ENCODE results near the gene TSPAN3. TPM values are rescaled to one million over a fixed set of nuclear protein-coding genes. Genes with fewer than 3 reads are reported as not detected.
A peak's percentile ranks its signal among the peaks of the same experiment; 100 is the strongest.

Gene TSPAN3
- total RNA-seq, 3 donors from 2014 or later, result 148 to 398 (median 292) TPM

DNA sequence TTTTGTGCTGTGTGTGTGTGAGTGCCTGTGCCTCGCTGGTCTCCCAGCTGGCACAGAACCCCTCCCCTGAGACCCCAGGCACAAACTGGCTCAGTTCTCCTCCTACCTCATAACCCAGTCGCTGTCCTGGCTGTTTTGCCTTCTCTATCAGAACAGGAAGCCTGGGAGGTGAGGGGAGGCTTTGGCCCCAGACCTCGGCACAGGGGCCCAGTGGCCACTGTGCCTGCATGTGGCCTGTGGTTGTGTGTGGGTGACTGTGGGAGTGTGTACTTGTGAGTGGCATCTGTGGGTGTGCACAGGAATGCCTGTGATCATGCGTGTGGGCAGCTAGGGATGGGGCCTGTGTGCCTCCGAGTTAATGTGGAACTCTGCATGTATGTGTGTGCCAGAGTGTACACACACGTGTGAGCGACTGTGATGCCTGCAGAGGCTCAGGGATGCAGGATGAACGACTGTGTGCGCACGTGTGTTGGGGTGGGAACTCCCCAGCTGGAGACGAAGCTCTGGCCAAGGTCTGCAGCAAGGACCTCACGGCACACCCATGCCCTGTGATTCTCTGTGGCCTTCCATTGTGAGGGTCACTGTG, 43.7 kb downstream of the TSPAN3 start:
- Histone ChIP-seq H3K4me1 (no peaks in the 10 kb centered on the region), H3K9me3 (no peaks in the 10 kb centered on the region), H3K27ac (no peak overlapping the region), H3K27me3 (no peaks in the 10 kb centered on the region), H3K36me3 (no peaks in the 10 kb centered on the region), H3K4me3 (no peak overlapping the region)
- peak in 1 of 2 donors; percentile 30 for DNase-seq (ENCODE audit: low spot score in 2 of 2)
- TF ChIP-seq POLR2AphosphoS5 (IDR thresholded peaks at IDR 0.05) (no peak), POLR2A (IDR thresholded peaks at IDR 0.05) (no peak)
- TF ChIP-seq, protein P1, sequence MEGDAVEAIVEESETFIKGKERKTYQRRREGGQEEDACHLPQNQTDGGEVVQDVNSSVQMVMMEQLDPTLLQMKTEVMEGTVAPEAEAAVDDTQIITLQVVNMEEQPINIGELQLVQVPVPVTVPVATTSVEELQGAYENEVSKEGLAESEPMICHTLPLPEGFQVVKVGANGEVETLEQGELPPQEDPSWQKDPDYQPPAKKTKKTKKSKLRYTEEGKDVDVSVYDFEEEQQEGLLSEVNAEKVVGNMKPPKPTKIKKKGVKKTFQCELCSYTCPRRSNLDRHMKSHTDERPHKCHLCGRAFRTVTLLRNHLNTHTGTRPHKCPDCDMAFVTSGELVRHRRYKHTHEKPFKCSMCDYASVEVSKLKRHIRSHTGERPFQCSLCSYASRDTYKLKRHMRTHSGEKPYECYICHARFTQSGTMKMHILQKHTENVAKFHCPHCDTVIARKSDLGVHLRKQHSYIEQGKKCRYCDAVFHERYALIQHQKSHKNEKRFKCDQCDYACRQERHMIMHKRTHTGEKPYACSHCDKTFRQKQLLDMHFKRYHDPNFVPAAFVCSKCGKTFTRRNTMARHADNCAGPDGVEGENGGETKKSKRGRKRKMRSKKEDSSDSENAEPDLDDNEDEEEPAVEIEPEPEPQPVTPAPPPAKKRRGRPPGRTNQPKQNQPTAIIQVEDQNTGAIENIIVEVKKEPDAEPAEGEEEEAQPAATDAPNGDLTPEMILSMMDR (IDR thresholded peaks at IDR 0.05), result no peak
- intact Hi-C loops (cut with DNase I; ENCODE audit: low total_unique reads), result no loop called here

DNA sequence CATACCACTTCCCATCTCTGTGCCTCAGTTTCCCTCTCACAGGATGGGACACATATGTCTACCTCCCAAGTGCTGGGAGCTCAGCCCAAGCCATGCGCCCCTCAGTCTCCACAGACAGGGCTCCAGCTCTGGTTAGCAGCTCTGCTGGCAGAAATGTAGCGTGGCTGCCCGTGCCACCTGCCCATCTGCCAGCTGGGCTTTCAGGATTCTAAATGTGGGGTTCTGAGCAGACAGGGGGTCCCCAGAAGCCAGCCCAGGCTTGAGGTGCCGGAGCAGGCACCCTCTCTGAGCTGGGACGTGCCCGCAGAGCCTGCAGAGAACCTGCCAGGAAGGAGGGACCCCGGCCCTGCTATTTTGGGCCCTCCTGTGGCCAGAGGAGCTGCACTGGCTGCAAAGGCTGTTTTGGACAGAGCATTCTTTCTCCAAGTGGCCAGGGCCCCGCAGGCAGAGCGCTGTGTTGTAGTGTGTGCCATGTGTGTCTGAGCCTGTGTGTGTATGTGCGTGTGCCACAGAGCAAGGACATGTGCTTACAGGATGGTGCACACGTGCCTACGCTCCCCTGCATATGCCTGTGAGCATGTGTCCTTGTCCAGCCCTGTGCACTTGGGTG, 44.3 kb downstream of the TSPAN3 start:
- DNase-seq (ENCODE audit: low spot score in 2 of 2), result no peak
- Histone ChIP-seq H3K27ac (no peak overlapping the region), H3K36me3 (no peaks in the 10 kb centered on the region), H3K4me3 (no peak overlapping the region), H3K4me1 (no peaks in the 10 kb centered on the region), H3K27me3 (no peaks in the 10 kb centered on the region), H3K9me3 (no peaks in the 10 kb centered on the region)
- intact Hi-C loops (cut with DNase I; ENCODE audit: low total_unique reads), result no loop called here
- TF ChIP-seq POLR2A (IDR thresholded peaks at IDR 0.05) (no peak), POLR2AphosphoS5 (IDR thresholded peaks at IDR 0.05) (no peak)
- TF ChIP-seq, protein P1 (IDR thresholded peaks at IDR 0.05), result no peak

DNA sequence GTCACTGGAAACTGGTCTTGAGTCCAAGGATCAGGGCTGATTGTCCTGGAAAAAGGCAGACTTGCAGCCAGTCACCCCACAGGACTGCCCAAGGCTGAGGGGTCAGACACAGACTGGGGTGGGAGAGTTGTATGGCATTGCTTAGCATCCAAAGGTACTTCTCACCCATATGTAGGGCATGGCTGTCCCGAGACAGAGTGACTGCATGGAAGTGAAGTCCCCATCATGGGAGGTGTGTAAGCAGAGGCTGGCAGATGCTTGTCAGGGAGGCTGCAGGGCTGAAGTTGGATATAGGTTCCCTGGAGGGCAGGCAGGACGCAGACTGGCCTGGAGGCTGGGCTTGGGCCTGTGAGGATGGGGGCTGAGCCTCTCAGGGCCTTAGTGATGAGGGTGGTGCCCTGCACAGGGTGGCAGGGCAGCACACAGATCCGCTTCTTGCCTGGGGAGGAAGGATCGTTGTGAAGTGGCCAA, 44.9 kb downstream of the TSPAN3 start:
- peak in 1 of 2 donors; percentile 43 for DNase-seq (ENCODE audit: low spot score in 2 of 2)
- intact Hi-C loops (cut with DNase I; ENCODE audit: low total_unique reads), result no loop called here

DNA sequence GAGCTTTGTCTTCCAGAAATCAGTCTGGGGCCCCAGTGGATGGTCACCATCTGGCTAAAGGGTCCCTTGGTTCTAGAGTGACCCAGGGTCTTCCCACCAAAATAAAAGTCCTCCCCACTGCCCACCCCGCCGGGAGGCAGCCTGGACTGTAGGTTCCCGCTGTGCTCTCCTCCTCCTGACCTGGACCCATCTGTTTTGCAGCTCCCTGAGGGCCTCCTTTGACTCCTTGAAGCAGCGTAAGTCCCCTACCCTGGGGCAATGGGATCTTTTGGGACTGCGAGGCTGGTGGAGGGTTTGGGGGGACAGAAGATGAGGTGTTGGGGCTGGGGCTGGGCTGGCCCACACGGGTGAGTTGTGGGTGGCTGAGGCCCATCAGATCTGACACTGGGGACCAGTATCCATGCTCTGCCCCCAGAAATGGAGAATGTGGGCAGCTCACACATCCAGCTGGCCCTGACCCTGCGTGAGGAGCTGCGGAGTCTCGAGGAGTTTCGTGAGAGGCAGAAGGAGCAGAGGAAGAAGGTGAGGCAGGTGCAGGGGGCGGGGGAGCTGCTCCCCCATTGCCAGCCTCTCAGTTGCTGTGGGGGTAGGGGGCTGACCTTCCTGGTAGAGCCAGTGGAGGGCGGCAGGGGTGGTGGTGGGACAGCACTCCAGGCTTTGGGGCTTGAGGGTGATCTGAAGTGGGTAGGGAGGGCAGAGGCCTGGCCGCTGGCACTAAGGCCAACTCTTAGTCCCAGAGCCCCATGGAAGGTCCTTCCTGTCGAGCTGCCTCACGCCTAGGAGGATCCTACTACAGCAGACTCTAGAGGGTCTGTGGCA, 45.6 kb downstream of the TSPAN3 start:
- no peaks in the 10 kb centered on the region for H3K4me1 ChIP-seq
- peak in 1 of 2 donors; percentile 40 for DNase-seq (ENCODE audit: low spot score in 2 of 2)
- H3K4me3 ChIP-seq, result no peak overlapping the region
- H3K9me3 ChIP-seq, result no peaks in the 10 kb centered on the region
- TF ChIP-seq POLR2AphosphoS5 (IDR thresholded peaks at IDR 0.05) (no peak), POLR2A (IDR thresholded peaks at IDR 0.05) (no peak)
- TF ChIP-seq, protein P1 (IDR thresholded peaks at IDR 0.05), result no peak
- intact Hi-C loops (cut with DNase I; ENCODE audit: low total_unique reads), result no loop called here
- no peaks in the 10 kb centered on the region for H3K27me3 ChIP-seq
- H3K27ac ChIP-seq, result no peak overlapping the region
- H3K36me3 ChIP-seq, result no peaks in the 10 kb centered on the region

More for the DNA sequence above, 44.9 kb downstream of the TSPAN3 start:
- Histone ChIP-seq H3K27ac (no peak overlapping the region), H3K4me3 (no peak overlapping the region), H3K36me3 (no peaks in the 10 kb centered on the region), H3K9me3 (no peaks in the 10 kb centered on the region), H3K27me3 (no peaks in the 10 kb centered on the region), H3K4me1 (no peaks in the 10 kb centered on the region)
- TF ChIP-seq POLR2A (IDR thresholded peaks at IDR 0.05) (no peak), POLR2AphosphoS5 (IDR thresholded peaks at IDR 0.05) (no peak)
- TF ChIP-seq, protein P1 (IDR thresholded peaks at IDR 0.05), result no peak

Measured in breast epithelium (tissue), 4 donors.